GM12878 (cell line): ENCODE results near the gene CFAP99. TPM values are rescaled to one million over a fixed set of nuclear protein-coding genes. Genes with fewer than 3 reads are reported as not detected.

Experiments used
- ATAC-seq: fragments of 200-7000 bp; cut with Tn5 transposase; 3 replicates; pipeline ENCODE4 v1.9.1; 2020; ENCODE audit warnings: mild to moderate bottlenecking, moderate library complexity
- BruUV-seq: library from RNA; stranded (reverse); fragments of 400-500 nt; replicated peaks from 2 replicates; lab custom pipeline; 2021; lab: Mats Ljungman, UMichigan
- CTCF ChIA-PET: fragments of 300-600 bp; sonication (Branson Sonifier 250); formaldehyde crosslinking; extraction: SDS; loops from one replicate; lab custom pipeline; 2021; ENCODE audit warnings: inconsistent platforms; lab: Yijun Ruan, JAX
- POLR2A ChIA-PET: fragments of 350-600 bp; formaldehyde crosslinking; extraction: SDS; loops from one replicate; lab custom pipeline; 2021; ENCODE audit warnings: inconsistent platforms; lab: Charles Lee
- RAD21 ChIA-PET: fragments of 300-600 bp; sonication (Branson Sonifier 250); formaldehyde crosslinking; loops from one replicate; lab custom pipeline; 2023; ENCODE audit warnings: antibody characterized with exemption; ENCODE audit not compliant: unreplicated experiment; lab: Charles Lee
- SMC1A ChIA-PET: fragments of 300-600 bp; sonication (Branson Sonifier 250); formaldehyde crosslinking; loops from one replicate; lab custom pipeline; 2023; ENCODE audit not compliant: unreplicated experiment, uncharacterized antibody; lab: Charles Lee
- DNase-seq: peaks from one replicate; pipeline ENCODE4 v3.0.0-alpha.2; 2011; ENCODE audit warnings: low read depth, low spot score
- FAIRE-seq: peaks from 3 replicates; lab custom pipeline; 2011; peaks lifted over from hg19 to GRCh38; lab: Jason Lieb, UNC
- H2AFZ ChIP-seq: 2 replicates; pipeline ENCODE4 v1.6.0; 2011; ENCODE audit warnings: low read depth, low read length, control low read depth; ENCODE audit not compliant: control insufficient read depth
- H3K27ac ChIP-seq: 2 replicates; pipeline ENCODE4 v1.5.1; 2011; ENCODE audit warnings: control low read depth; ENCODE audit not compliant: control insufficient read depth, insufficient read depth
- H3K27me3 ChIP-seq, 2 experiments: replicated peaks in 1 of 2; 2 replicates each; pipeline versions ENCODE4 v1.6.0 to v1.6.1; 2011; ENCODE audit warnings: low read length in 1 of 2; ENCODE audit not compliant: control insufficient read depth in 2 of 2, insufficient read depth in 2 of 2
- H3K36me3 ChIP-seq, 2 experiments: 2 replicates each; pipeline ENCODE4 v1.5.1; 2011; ENCODE audit warnings: low read length in 1 of 2; ENCODE audit not compliant: control insufficient read depth in 2 of 2, insufficient read depth in 2 of 2
- H3K4me1 ChIP-seq: 2 replicates; pipeline ENCODE4 v1.6.1; 2011; ENCODE audit warnings: mild to moderate bottlenecking, low read length, moderate library complexity, mixed read lengths; ENCODE audit not compliant: control insufficient read depth, insufficient read depth
- H3K4me2 ChIP-seq: 2 replicates; pipeline ENCODE4 v1.6.0; 2011; ENCODE audit warnings: control low read depth; ENCODE audit not compliant: control insufficient read depth, insufficient read depth
- H3K4me3 ChIP-seq: fragments of 200-600 bp; sonication (generic); 2 replicates; pipeline ENCODE4 v1.5.1; 2016
- H3K79me2 ChIP-seq: 2 replicates; pipeline ENCODE4 v1.6.0; 2011; ENCODE audit warnings: low read length; ENCODE audit not compliant: control insufficient read depth, insufficient read depth
- H3K9ac ChIP-seq: 2 replicates; pipeline ENCODE4 v1.8.0; 2011; ENCODE audit warnings: low read length, control low read depth, mixed read lengths; ENCODE audit not compliant: control insufficient read depth, insufficient read depth
- H3K9me3 ChIP-seq: replicated peaks from 3 replicates; pipeline ENCODE4 v1.5.1; 2011; ENCODE audit warnings: mild to moderate bottlenecking, low read length; ENCODE audit not compliant: control insufficient read depth, insufficient read depth
- H4K20me1 ChIP-seq: 2 replicates; pipeline ENCODE4 v1.6.0; 2011; ENCODE audit not compliant: control insufficient read depth, insufficient read depth
- ASH2L ChIP-seq: fragments of 300-600, 200-600 bp; sonication (generic); IDR thresholded peaks from 2 replicates; pipeline ENCODE4 v1.6.1; 2017; ENCODE audit warnings: low read depth, mild to moderate bottlenecking, borderline replicate concordance
- BRCA1 ChIP-seq: IDR thresholded peaks from 2 replicates; pipeline ENCODE4 v1.6.1; 2011; ENCODE audit warnings: low read depth, low read length, improper control_type of control experiment
- CBFB ChIP-seq: IDR thresholded peaks from 2 replicates; pipeline ENCODE4 v1.6.1; 2016; ENCODE audit warnings: antibody characterized with exemption, low read depth
- CEBPZ ChIP-seq: fragments of 150-350 bp; IDR thresholded peaks from 2 replicates; pipeline ENCODE4 v1.6.1; 2016; ENCODE audit warnings: low read depth, low read length
- EED ChIP-seq: sonication (generic); IDR thresholded peaks from 2 replicates; pipeline ENCODE4 v1.6.1; 2016; ENCODE audit warnings: antibody characterized with exemption, low read depth
- FOXM1 ChIP-seq: IDR thresholded peaks from 2 replicates; pipeline ENCODE4 v1.6.1; 2012; ENCODE audit warnings: low read depth, mild to moderate bottlenecking, inconsistent platforms, low read length, moderate library complexity
- PKNOX1 ChIP-seq: fragments of 450-650 bp; IDR thresholded peaks from 2 replicates; pipeline ENCODE4 v1.6.1; 2016; ENCODE audit warnings: mild to moderate bottlenecking
- PML ChIP-seq: IDR thresholded peaks from 2 replicates; pipeline ENCODE4 v1.6.1; 2012; ENCODE audit warnings: low read length, inconsistent platforms
- PRDM15 ChIP-seq: fragments of 450-650 bp; formaldehyde crosslinking; IDR thresholded peaks from 2 replicates; pipeline ENCODE4 v1.4.0; 2020; ENCODE audit warnings: mild to moderate bottlenecking, moderate library complexity
- RELA ChIP-seq: fragments of 450-650 bp; IDR thresholded peaks from 2 replicates; pipeline ENCODE4 v1.8.0; 2014; ENCODE audit warnings: borderline replicate concordance; ENCODE audit not compliant: partially characterized antibody
- SREBF1 ChIP-seq: IDR thresholded peaks from 2 replicates; pipeline ENCODE4 v1.6.1; 2012; ENCODE audit warnings: mild to moderate bottlenecking, low read length
- WGBS: methylation state at CpG from one replicate; pipeline ENCODE4 v1.1.6; 2016; ENCODE audit warnings: low lambda C conversion rate; ENCODE audit not compliant: insufficient replicate concordance, insufficient coverage; ENCODE audit errors: missing lambda C conversion rate; 5-methylcytosine and 5-hydroxymethylcytosine counted together
- in situ Hi-C: fragments of 300-500 bp; cut with MboI; formaldehyde crosslinking; loops from 9 replicates; pipeline ENCODE4 v1.14.3; 2018; ENCODE audit warnings: mixed read lengths
- intact Hi-C: fragments of 100-400 bp; cut with micrococcal nuclease; formaldehyde crosslinking; loops from one replicate; pipeline ENCODE4 v1.14.2; 2022; ENCODE audit not compliant: unreplicated experiment
- polyA plus RNA-seq, 11 experiments: library from polyadenylated mRNA; depleted of rRNA in 4 of 11; unstranded in 6 of 11; stranded (reverse) in 5 of 11; fragments of >200 nt; fragmentation: Nextera tagmentation in 4 of 11; fragmentation: Illumina TruSeq in 1 of 11; extraction: Ambion mirVana in 4 of 11; extraction: Trizol in 1 of 11; gene quantifications; 1 replicate in 1 of 11; 2 replicates in 10 of 11; pipeline versions ENCODE4 v1.2.1 to v1.2.3, GENCODE V29; 2011 to 2016; ENCODE audit warnings: inconsistent platforms in 2 of 11, missing spikeins in 2 of 11, low read depth in 1 of 11
- total RNA-seq, 4 experiments: library from RNA; depleted of rRNA in 3 of 4; stranded (reverse); fragments of >200 nt in 3 of 4; fragmentation: Illumina TruSeq in 1 of 4; extraction: Trizol in 1 of 4; gene quantifications; 2 replicates each; pipeline versions ENCODE4 v1.2.1 to v1.2.3, GENCODE V29; 2013 to 2021

The CFAP99 gene
- total and polyA plus RNA-seq, 10 of the 15 experiments (the other 5 are each of a cell fraction or from before 2014, with no cell fraction given), result not detected

- in situ Hi-C loops, result no loop called here
Observed at GRCh38 chr4:2432004-2432403, 13.2 kb downstream of the CFAP99 start.

GRCh38 chr4:2432991-2433530, 14.3 kb downstream of the CFAP99 start:
- intact Hi-C loops, result no loop called here
- POLR2A ChIA-PET, result no interaction called here
- RAD21 ChIA-PET, result no interaction called here
- BruUV-seq, result no TSS peak
- WGBS, result 46% methylated on average over 20 of the region's 20 CpGs
- in situ Hi-C loops, result no loop called here
- SMC1A ChIA-PET, result no interaction called here
- Histone ChIP-seq H2AFZ (no peak overlapping the region), H3K4me2 (no peak overlapping the region), H3K27ac (no peak overlapping the region), H3K79me2 (no peaks in the 10 kb centered on the region), H4K20me1 (no peaks in the 10 kb centered on the region), H3K36me3 (no peaks in the 10 kb centered on the region), H3K4me3 (no peak overlapping the region), H3K9me3 (no peaks in the 10 kb centered on the region), H3K4me1 (no peaks in the 10 kb centered on the region), H3K9ac (no peak overlapping the region), H3K27me3 (peaks cover 0 to 1% of the 10 kb centered on the region in 2 experiments; a peak in 2 of 4 replicates)
- CTCF ChIA-PET, result no interaction called here
- FAIRE-seq, result no peak
- no peak for DNase-seq
- no peak for ATAC-seq
- no peak for TF ChIP-seq PKNOX1
- no peak for TF ChIP-seq EED
- no peak for TF ChIP-seq BRCA1
- no peak for TF ChIP-seq CEBPZ
- no peak for TF ChIP-seq PRDM15 (CRISPR knock-in tag)
- no peak for TF ChIP-seq CBFB
- TF ChIP-seq SREBF1, result no peak
- TF ChIP-seq PML, result no peak

More at GRCh38 chr4:2432004-2432403, 13.2 kb downstream of the CFAP99 start:
- DNase-seq, result no peak
- Histone ChIP-seq H3K27me3 (no peaks in the 10 kb centered on the region), H3K36me3 (no peaks in the 10 kb centered on the region), H3K27ac (no peak overlapping the region), H3K4me2 (no peak overlapping the region)
- CTCF ChIA-PET, result interaction anchor here (0.6 kb wide), 1 partner anchor 11 kb away, joined by 3 read pairs; no protein-coding TSS in a partner anchor
- TF ChIP-seq ASH2L (no peak), FOXM1 (no peak), RELA (no peak), PML (no peak)
- TF ChIP-seq, all 136 proteins: peak for 0
- no peaks in the 10 kb centered on the region for H3K9me3 ChIP-seq
- no peaks in the 10 kb centered on the region for H3K4me1 ChIP-seq
- ATAC-seq (no peak), FAIRE-seq (no peak)
- ChIA-PET RAD21 (no interaction called here), POLR2A (no interaction called here), SMC1A (no interaction called here)
- no peak overlapping the region for H3K9ac ChIP-seq
- H3K79me2 ChIP-seq, result no peaks in the 10 kb centered on the region
- no TSS peak for BruUV-seq
- H2AFZ ChIP-seq, result no peak overlapping the region
- intact Hi-C loops, result no loop called here
- H4K20me1 ChIP-seq, result no peaks in the 10 kb centered on the region
- no peak overlapping the region for H3K4me3 ChIP-seq
